GM21515 (cell line): ENCODE results near the gene STAC.
"Not testable (repeated sequence)": the region's sequence is repeated elsewhere in the genome, so short reads cannot be mapped to it uniquely, and the experiment has no call there.

ENCODE experiments used
- ATAC-seq: cut with Tn5 transposase; IDR thresholded peaks from one replicate; pipeline ENCODE4 v1.9.1; 2021; ENCODE audit not compliant: unreplicated experiment

Gene STAC

GRCh38 chr3:36575241-36575640, 194.9 kb downstream of the STAC start:
- no peak for ATAC-seq

- not testable (repeated sequence) for ATAC-seq
These were observed 198.1 kb downstream of the STAC start for GRCh38 chr3:36578418-36578817.

- no peak for ATAC-seq
These were observed 199.4 kb downstream of the STAC start for GRCh38 chr3:36579746-36580145.

GRCh38 chr3:36580716-36581115, 200.4 kb downstream of the STAC start:
- no peak for ATAC-seq

- ATAC-seq: no peak
These were observed 211.7 kb downstream of the STAC start for GRCh38 chr3:36591959-36592358.

GRCh38 chr3:36595511-36595910, 215.2 kb downstream of the STAC start:
- no peak for ATAC-seq

GRCh38 chr3:36596419-36596818, 216.1 kb downstream of the STAC start:
- no peak for ATAC-seq

- ATAC-seq: no peak
These were observed 217.1 kb downstream of the STAC start for GRCh38 chr3:36597422-36597821.
